ENCODE data around the gene FHOD3.

DNA sequence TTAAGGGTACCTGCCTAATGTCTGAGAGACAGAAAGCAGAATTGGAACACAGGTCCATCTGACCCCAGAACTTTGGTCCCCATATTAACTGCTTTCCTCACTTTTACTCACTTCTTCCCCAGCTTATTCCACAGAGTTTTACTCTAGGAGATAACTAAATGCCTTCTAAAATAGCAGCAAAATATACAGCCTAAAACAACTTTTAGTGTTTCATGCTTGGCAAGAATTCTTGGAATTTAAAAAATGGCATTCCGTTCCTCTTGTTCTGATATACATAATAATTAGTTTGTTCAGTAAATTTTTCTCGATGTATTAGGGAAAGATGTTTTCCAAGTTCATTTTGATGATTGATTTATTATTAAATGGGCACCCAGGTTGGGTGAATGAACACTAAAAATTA lies 151.9 kb downstream of the FHOD3 start:
- TF ChIP-seq POLR2A (IDR thresholded peaks at IDR 0.05; ENCODE audit: low read depth) (no peak), EP300 (IDR thresholded peaks at IDR 0.05) (no peak)
- TF ChIP-seq, protein P1, sequence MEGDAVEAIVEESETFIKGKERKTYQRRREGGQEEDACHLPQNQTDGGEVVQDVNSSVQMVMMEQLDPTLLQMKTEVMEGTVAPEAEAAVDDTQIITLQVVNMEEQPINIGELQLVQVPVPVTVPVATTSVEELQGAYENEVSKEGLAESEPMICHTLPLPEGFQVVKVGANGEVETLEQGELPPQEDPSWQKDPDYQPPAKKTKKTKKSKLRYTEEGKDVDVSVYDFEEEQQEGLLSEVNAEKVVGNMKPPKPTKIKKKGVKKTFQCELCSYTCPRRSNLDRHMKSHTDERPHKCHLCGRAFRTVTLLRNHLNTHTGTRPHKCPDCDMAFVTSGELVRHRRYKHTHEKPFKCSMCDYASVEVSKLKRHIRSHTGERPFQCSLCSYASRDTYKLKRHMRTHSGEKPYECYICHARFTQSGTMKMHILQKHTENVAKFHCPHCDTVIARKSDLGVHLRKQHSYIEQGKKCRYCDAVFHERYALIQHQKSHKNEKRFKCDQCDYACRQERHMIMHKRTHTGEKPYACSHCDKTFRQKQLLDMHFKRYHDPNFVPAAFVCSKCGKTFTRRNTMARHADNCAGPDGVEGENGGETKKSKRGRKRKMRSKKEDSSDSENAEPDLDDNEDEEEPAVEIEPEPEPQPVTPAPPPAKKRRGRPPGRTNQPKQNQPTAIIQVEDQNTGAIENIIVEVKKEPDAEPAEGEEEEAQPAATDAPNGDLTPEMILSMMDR (IDR thresholded peaks at IDR 0.05), result no peak

All from esophagus muscularis mucosa (tissue), 4 donors.